H1 (cell line): ENCODE data around the gene RGL3. TPM values are rescaled to one million over a fixed set of nuclear protein-coding genes. Genes with fewer than 3 reads are reported as not detected.

Experiments
- POU5F1 ChIP-seq: IDR thresholded peaks from 2 replicates; pipeline ENCODE4 v1.6.1; 2011; ENCODE audit warnings: low read depth, mild to moderate bottlenecking, low read length, moderate library complexity
- polyA plus RNA-seq, 7 experiments: library from polyadenylated mRNA; depleted of rRNA in 3 of 7; stranded (reverse) in 5 of 7; unstranded in 2 of 7; fragments of >200 nt in 5 of 7; fragments of 200-250 nt in 2 of 7; gene quantifications; 1 replicate in 5 of 7; 2 replicates in 1 of 7; 4 replicates in 1 of 7; pipeline versions ENCODE4 v1.2.1 to v1.2.3, GENCODE V29; 2011 to 2013; ENCODE audit warnings: missing spikeins in 2 of 7, mixed read lengths in 2 of 7
- total RNA-seq: library from RNA; stranded (reverse); fragmentation: NEBNext Ultra II Directional; extraction: Animal tissue kit (Norgen Biotek cat#: 25700); gene quantifications from 2 replicates; pipeline ENCODE4 v1.2.1, GENCODE V29; 2021
- TF ChIP-seq, protein P1 (sequence below): fragments of 300-600 bp; sonication (generic); IDR thresholded peaks from 2 replicates; pipeline ENCODE4 v1.7.1; 2012; ENCODE audit warnings: low read length, moderate library complexity, mild to moderate bottlenecking, inconsistent platforms; ENCODE audit not compliant: insufficient replicate concordance

Gene RGL3
- total and polyA plus RNA-seq, 2 of the 8 experiments (the other 6 are each of a cell fraction or from before 2014, with no cell fraction given), result 36.9 to 40.9 TPM

DNA sequence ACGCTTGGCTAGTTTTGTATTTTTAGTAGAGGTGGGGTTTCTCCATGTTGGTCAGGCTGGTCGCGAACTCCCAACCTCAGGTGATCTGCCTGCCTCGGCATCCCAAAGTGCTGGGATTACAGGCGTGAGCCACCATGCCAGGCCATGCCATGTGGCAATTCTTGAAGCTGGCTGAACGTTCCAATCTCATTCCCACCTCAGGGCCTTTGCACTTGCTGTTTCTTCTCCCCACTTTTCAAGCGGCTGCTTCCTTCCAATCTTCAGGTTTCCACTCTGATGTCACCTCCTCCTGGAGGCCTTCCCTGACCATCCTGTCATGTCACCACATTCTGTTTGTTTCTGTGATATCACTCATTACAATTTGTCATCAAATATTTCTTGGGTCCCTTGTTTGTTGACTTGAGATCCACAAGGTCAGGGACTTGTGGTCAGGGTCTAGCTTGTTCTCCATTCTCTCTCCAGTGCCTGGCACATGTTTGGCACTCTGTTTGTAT is 39.2 kb downstream of the RGL3 start (continued):
- TF ChIP-seq, protein P1, sequence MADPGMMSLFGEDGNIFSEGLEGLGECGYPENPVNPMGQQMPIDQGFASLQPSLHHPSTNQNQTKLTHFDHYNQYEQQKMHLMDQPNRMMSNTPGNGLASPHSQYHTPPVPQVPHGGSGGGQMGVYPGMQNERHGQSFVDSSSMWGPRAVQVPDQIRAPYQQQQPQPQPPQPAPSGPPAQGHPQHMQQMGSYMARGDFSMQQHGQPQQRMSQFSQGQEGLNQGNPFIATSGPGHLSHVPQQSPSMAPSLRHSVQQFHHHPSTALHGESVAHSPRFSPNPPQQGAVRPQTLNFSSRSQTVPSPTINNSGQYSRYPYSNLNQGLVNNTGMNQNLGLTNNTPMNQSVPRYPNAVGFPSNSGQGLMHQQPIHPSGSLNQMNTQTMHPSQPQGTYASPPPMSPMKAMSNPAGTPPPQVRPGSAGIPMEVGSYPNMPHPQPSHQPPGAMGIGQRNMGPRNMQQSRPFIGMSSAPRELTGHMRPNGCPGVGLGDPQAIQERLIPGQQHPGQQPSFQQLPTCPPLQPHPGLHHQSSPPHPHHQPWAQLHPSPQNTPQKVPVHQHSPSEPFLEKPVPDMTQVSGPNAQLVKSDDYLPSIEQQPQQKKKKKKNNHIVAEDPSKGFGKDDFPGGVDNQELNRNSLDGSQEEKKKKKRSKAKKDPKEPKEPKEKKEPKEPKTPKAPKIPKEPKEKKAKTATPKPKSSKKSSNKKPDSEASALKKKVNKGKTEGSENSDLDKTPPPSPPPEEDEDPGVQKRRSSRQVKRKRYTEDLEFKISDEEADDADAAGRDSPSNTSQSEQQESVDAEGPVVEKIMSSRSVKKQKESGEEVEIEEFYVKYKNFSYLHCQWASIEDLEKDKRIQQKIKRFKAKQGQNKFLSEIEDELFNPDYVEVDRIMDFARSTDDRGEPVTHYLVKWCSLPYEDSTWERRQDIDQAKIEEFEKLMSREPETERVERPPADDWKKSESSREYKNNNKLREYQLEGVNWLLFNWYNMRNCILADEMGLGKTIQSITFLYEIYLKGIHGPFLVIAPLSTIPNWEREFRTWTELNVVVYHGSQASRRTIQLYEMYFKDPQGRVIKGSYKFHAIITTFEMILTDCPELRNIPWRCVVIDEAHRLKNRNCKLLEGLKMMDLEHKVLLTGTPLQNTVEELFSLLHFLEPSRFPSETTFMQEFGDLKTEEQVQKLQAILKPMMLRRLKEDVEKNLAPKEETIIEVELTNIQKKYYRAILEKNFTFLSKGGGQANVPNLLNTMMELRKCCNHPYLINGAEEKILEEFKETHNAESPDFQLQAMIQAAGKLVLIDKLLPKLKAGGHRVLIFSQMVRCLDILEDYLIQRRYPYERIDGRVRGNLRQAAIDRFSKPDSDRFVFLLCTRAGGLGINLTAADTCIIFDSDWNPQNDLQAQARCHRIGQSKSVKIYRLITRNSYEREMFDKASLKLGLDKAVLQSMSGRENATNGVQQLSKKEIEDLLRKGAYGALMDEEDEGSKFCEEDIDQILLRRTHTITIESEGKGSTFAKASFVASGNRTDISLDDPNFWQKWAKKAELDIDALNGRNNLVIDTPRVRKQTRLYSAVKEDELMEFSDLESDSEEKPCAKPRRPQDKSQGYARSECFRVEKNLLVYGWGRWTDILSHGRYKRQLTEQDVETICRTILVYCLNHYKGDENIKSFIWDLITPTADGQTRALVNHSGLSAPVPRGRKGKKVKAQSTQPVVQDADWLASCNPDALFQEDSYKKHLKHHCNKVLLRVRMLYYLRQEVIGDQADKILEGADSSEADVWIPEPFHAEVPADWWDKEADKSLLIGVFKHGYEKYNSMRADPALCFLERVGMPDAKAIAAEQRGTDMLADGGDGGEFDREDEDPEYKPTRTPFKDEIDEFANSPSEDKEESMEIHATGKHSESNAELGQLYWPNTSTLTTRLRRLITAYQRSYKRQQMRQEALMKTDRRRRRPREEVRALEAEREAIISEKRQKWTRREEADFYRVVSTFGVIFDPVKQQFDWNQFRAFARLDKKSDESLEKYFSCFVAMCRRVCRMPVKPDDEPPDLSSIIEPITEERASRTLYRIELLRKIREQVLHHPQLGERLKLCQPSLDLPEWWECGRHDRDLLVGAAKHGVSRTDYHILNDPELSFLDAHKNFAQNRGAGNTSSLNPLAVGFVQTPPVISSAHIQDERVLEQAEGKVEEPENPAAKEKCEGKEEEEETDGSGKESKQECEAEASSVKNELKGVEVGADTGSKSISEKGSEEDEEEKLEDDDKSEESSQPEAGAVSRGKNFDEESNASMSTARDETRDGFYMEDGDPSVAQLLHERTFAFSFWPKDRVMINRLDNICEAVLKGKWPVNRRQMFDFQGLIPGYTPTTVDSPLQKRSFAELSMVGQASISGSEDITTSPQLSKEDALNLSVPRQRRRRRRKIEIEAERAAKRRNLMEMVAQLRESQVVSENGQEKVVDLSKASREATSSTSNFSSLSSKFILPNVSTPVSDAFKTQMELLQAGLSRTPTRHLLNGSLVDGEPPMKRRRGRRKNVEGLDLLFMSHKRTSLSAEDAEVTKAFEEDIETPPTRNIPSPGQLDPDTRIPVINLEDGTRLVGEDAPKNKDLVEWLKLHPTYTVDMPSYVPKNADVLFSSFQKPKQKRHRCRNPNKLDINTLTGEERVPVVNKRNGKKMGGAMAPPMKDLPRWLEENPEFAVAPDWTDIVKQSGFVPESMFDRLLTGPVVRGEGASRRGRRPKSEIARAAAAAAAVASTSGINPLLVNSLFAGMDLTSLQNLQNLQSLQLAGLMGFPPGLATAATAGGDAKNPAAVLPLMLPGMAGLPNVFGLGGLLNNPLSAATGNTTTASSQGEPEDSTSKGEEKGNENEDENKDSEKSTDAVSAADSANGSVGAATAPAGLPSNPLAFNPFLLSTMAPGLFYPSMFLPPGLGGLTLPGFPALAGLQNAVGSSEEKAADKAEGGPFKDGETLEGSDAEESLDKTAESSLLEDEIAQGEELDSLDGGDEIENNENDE, result no peak
- TF ChIP-seq POU5F1, result no peak
- TF ChIP-seq, all 59 proteins: peak for 0
